Measurements from ENCODE around the gene CCDC14. TPM values are rescaled to one million over a fixed set of nuclear protein-coding genes. Genes with fewer than 3 reads are reported as not detected.

The CCDC14 gene
- total RNA-seq, 4 donors from 2014 or later: 12.3 to 98.4 (median 63.0) TPM

DNA sequence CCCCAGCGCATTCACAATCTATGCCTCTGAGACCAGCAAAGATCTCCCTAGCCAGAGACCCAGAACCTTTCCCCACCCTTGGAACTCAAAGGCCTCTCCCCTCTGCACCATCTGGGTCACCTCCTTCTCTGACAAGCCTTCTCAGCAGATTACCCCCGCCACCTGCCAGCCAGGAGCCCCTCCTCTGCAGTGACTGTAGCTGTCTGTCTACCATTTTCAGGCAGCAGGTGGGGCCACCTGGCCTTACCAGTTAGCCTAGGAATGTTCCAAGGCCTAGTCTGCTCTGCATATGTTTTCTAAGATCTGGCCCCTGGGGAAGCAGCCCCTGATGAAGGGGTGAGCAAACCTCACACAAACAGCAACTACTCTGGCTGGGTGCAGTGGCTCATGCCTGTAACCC lies 79.3 kb downstream of the CCDC14 start:
- H3K4me3 ChIP-seq: no peak overlapping the region
- H3K27me3 ChIP-seq: no peaks in the 10 kb centered on the region
- H3K9me3 ChIP-seq: no peaks in the 10 kb centered on the region
- H3K36me3 ChIP-seq: no peaks in the 10 kb centered on the region
- H3K27ac ChIP-seq: no peak overlapping the region
- TF ChIP-seq, protein P1, sequence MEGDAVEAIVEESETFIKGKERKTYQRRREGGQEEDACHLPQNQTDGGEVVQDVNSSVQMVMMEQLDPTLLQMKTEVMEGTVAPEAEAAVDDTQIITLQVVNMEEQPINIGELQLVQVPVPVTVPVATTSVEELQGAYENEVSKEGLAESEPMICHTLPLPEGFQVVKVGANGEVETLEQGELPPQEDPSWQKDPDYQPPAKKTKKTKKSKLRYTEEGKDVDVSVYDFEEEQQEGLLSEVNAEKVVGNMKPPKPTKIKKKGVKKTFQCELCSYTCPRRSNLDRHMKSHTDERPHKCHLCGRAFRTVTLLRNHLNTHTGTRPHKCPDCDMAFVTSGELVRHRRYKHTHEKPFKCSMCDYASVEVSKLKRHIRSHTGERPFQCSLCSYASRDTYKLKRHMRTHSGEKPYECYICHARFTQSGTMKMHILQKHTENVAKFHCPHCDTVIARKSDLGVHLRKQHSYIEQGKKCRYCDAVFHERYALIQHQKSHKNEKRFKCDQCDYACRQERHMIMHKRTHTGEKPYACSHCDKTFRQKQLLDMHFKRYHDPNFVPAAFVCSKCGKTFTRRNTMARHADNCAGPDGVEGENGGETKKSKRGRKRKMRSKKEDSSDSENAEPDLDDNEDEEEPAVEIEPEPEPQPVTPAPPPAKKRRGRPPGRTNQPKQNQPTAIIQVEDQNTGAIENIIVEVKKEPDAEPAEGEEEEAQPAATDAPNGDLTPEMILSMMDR (IDR thresholded peaks at IDR 0.05): no peak
- no peak for TF ChIP-seq POLR2A (IDR thresholded peaks at IDR 0.05)
- DNase-seq: no peak
- no peaks in the 10 kb centered on the region for H3K4me1 ChIP-seq
- intact Hi-C loops (cut with DNase I; ENCODE audit: low total_unique reads): no loop called here

DNA sequence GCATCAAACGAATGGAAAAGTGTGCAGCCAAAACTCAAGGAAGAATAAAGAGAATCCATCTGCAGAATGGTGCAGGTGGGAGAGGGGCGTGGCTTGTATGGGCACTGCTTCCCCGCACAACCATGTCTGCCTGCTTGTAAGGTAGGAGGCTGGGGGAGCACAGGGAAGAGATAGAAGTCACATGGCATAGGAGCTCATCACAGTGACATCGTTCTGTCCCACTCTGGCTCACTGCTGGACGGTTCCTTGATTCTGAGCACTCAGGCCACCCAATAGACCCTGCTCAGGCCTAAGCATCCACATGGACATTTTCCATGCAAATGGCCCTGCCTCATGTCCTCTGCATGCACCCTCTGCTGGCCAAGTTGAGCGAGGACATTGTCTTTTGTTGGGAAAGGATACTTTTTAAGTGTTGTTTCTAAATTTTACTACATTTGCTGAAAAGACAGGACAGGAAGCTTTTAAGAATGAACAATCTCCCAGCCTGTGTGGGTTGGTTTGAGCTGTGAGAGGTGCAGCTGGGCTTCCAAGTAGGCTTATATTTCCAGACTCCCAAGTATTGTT lies 79.9 kb downstream of the CCDC14 start:
- TF ChIP-seq, protein P1 (IDR thresholded peaks at IDR 0.05): peak in 1 of 4 experiments; percentile 18
- no peak for TF ChIP-seq POLR2A (IDR thresholded peaks at IDR 0.05)
- Histone ChIP-seq H3K9me3 (no peaks in the 10 kb centered on the region), H3K4me1 (no peaks in the 10 kb centered on the region), H3K27me3 (no peaks in the 10 kb centered on the region), H3K27ac (no peak overlapping the region), H3K4me3 (no peak overlapping the region), H3K36me3 (no peaks in the 10 kb centered on the region)
- DNase-seq: no peak
- intact Hi-C loops (cut with DNase I; ENCODE audit: low total_unique reads): no loop called here

DNA sequence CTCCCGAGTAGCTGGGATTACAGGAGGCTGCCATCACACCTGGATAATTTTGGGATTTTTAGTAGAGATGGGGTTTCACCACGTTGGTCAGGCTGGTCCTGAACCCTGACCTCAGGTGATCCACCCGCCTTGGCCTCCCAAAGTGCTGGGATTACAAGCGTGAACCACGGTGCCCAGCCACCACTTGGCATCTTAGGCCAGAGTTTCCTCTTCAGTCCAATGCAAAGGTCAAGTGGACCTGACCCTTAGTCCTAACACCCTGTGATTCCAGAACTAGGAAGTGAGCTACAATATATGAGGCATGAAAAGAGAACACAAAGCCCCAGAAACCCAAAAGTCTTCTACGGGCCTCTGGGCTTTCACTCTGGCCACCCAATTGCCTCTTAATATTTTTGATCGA lies 82.2 kb downstream of the CCDC14 start:
- intact Hi-C loops (cut with DNase I; ENCODE audit: low total_unique reads): no loop called here
- no peaks in the 10 kb centered on the region for H3K4me1 ChIP-seq

DNA sequence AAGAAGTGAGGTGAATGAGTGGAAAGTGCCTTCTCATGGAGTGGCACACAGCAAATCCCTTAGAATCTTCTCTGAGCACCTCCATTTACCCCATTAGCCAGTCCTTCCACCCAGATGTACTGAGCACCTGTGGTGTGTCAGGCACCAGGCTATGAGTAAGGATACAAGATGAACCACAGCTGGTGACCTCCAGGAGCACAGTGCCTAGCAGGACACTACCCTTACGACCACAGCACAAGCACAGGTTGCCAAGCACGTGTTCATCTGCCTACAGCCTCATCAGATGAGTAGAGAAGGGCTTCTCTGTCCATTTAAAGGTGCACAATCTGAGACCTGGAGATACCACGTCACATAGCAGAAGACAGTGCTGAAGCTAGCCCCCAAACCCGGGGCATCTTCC lies 83.1 kb downstream of the CCDC14 start:
- no peaks in the 10 kb centered on the region for H3K4me1 ChIP-seq
- intact Hi-C loops (cut with DNase I; ENCODE audit: low total_unique reads): no loop called here
- H3K4me3 ChIP-seq: no peak overlapping the region
- DNase-seq: no peak
- no peaks in the 10 kb centered on the region for H3K36me3 ChIP-seq
- TF ChIP-seq, protein P1 (IDR thresholded peaks at IDR 0.05): no peak
- TF ChIP-seq POLR2A (IDR thresholded peaks at IDR 0.05): no peak
- no peaks in the 10 kb centered on the region for H3K27me3 ChIP-seq
- H3K27ac ChIP-seq: no peak overlapping the region
- no peaks in the 10 kb centered on the region for H3K9me3 ChIP-seq

More for the DNA sequence above, 82.2 kb downstream of the CCDC14 start:
- no peak for DNase-seq
- Histone ChIP-seq H3K36me3 (no peaks in the 10 kb centered on the region), H3K27ac (no peak overlapping the region), H3K27me3 (no peaks in the 10 kb centered on the region), H3K4me3 (no peak overlapping the region), H3K9me3 (no peaks in the 10 kb centered on the region)
- no peak for TF ChIP-seq POLR2A (IDR thresholded peaks at IDR 0.05)
- TF ChIP-seq, protein P1 (IDR thresholded peaks at IDR 0.05): no peak

DNA sequence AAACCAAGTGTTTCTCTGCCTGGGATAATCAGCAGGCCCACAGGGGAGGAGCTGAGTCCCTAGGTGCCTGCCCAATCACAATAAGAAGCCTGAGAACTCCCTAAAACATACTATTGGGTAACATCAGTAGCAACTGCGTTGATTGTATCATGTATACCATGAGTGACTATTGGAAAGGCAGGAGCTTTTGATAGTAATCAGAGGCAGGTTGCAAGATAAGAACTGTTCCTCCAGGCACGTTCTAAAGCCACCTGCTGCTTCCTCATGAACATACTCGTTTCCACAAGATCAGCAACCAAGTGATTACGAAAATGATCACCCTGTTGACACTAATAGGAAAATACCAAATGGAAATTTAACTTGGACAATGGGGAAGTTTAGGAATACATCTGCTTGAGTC lies 83.6 kb downstream of the CCDC14 start:
- no peak for DNase-seq
- no peaks in the 10 kb centered on the region for H3K36me3 ChIP-seq
- TF ChIP-seq, protein P1 (IDR thresholded peaks at IDR 0.05): no peak
- TF ChIP-seq POLR2A (IDR thresholded peaks at IDR 0.05): no peak
- H3K27me3 ChIP-seq: no peaks in the 10 kb centered on the region
- H3K4me1 ChIP-seq: no peaks in the 10 kb centered on the region
- no peaks in the 10 kb centered on the region for H3K9me3 ChIP-seq
- no peak overlapping the region for H3K4me3 ChIP-seq
- intact Hi-C loops (cut with DNase I; ENCODE audit: low total_unique reads): no loop called here
- no peak overlapping the region for H3K27ac ChIP-seq
